ENCODE data around the gene IL32. TPM values are rescaled to one million over a fixed set of nuclear protein-coding genes. Genes with fewer than 3 reads are reported as not detected.

The IL32 gene
- total and polyA plus RNA-seq, 9 of the 15 experiments (the other 6 are each of a cell fraction or from before 2014, with no cell fraction given), result 0.21 to 2.2 (median 0.37) TPM; not detected in 3

GRCh38 chr16:3113765-3114479 is 48.5 kb downstream of the IL32 start (continued):
- TF ChIP-seq MNT (conservative IDR thresholded peaks at IDR 0.05), result peak in 1 of 2 experiments; percentile 22; a peak in 1 of 4 replicates
- peak; percentile 61 for TF ChIP-seq FOSL1 (tag; conservative IDR thresholded peaks at IDR 0.05)
- TF ChIP-seq ZNF778 (CRISPR knock-in tag; IDR thresholded peaks at IDR 0.05), result no peak
- TF ChIP-seq ATF3 (IDR thresholded peaks at IDR 0.05), result peak; percentile 67
- no peak for TF ChIP-seq ATF3 (CRISPR knock-in tag; conservative IDR thresholded peaks at IDR 0.05)
- TF ChIP-seq SNIP1 (IDR thresholded peaks at IDR 0.05; ENCODE audit: low read depth), result no peak
- no peak for TF ChIP-seq PML (IDR thresholded peaks at IDR 0.05; ENCODE audit: low read length)
- TF ChIP-seq STAG1 (CRISPR knock-in tag; IDR thresholded peaks at IDR 0.05; ENCODE audit: borderline replicate concordance), result no peak
- 0 out of 4 replicates have a peak, but pooled peaks of 1 of the 2 experiments have one; percentile 25 for TF ChIP-seq UBTF (IDR thresholded peaks at IDR 0.05; ENCODE audit: borderline replicate concordance in 1 of 2, low read depth in 2 of 2, low read length in 2 of 2)
- TF ChIP-seq NR0B1 (IDR thresholded peaks at IDR 0.05; ENCODE audit: partially characterized antibody), result no peak
- no peak for TF ChIP-seq ZNF408 (CRISPR knock-in tag; IDR thresholded peaks at IDR 0.05; ENCODE audit: low read depth)
- peak; percentile 55; the same call in 1 of the 2 replicates for TF ChIP-seq ZNF740 (CRISPR knock-in tag; IDR thresholded peaks at IDR 0.05)
- TF ChIP-seq ZNF740 (tag; IDR thresholded peaks at IDR 0.05), result no peak
- TF ChIP-seq BMI1 (IDR thresholded peaks at IDR 0.05; ENCODE audit: low read length), result no peak
- peak; percentile 26; the same call in 1 of the 2 replicates for TF ChIP-seq ARID1B (IDR thresholded peaks at IDR 0.05)
- 0 out of 4 replicates have a peak, but pooled peaks of 1 of the 2 experiments have one; percentile 44 for TF ChIP-seq SIN3A (IDR thresholded peaks at IDR 0.05; ENCODE audit: borderline replicate concordance in 2 of 2, control insufficient read depth in 1 of 2, low read depth in 2 of 2, low read length in 2 of 2)
- no peak for TF ChIP-seq ZNF445 (CRISPR knock-in tag; IDR thresholded peaks at IDR 0.05; ENCODE audit: low read depth)
- TF ChIP-seq ZBTB7A (IDR thresholded peaks at IDR 0.05; ENCODE audit: borderline replicate concordance, control insufficient read depth, low read depth, low read length), result peak; percentile 28; the same call in 1 of the 2 replicates
- no peak for TF ChIP-seq ZNF354B (CRISPR knock-in tag; IDR thresholded peaks at IDR 0.05)
- no peak for TF ChIP-seq HNRNPL (IDR thresholded peaks at IDR 0.05; ENCODE audit: low read depth, low read length)
